Caki2 (cell line): Measurements from ENCODE around the gene UBL5. TPM values are rescaled to one million over a fixed set of nuclear protein-coding genes. Genes with fewer than 3 reads are reported as not detected.
"Not testable (repeated sequence)": the region's sequence is repeated elsewhere in the genome, so short reads cannot be mapped to it uniquely, and the experiment has no call there.

Source experiments
- DNase-seq: peaks from one replicate; pipeline ENCODE4 v3.0.0-alpha.2; 2015; ENCODE audit warnings: low read depth
- in situ Hi-C: cut with HindIII; loops from 2 replicates; pipeline ENCODE4 v1.10.0; 2016; ENCODE audit warnings: low sequenced_read_pairs, low pct_unique_long_range_greater_than_20kb, mixed read lengths
- total RNA-seq: library from RNA; depleted of rRNA; stranded (reverse); fragments of >200 nt; shearing (Covaris generic); gene quantifications from 2 replicates; pipeline ENCODE4 v1.2.3, GENCODE V29; 2014; ENCODE audit warnings: low replicate concordance; rRNA removed

Gene UBL5
- 255 and 266 TPM in 2 replicates for total RNA-seq

DNA sequence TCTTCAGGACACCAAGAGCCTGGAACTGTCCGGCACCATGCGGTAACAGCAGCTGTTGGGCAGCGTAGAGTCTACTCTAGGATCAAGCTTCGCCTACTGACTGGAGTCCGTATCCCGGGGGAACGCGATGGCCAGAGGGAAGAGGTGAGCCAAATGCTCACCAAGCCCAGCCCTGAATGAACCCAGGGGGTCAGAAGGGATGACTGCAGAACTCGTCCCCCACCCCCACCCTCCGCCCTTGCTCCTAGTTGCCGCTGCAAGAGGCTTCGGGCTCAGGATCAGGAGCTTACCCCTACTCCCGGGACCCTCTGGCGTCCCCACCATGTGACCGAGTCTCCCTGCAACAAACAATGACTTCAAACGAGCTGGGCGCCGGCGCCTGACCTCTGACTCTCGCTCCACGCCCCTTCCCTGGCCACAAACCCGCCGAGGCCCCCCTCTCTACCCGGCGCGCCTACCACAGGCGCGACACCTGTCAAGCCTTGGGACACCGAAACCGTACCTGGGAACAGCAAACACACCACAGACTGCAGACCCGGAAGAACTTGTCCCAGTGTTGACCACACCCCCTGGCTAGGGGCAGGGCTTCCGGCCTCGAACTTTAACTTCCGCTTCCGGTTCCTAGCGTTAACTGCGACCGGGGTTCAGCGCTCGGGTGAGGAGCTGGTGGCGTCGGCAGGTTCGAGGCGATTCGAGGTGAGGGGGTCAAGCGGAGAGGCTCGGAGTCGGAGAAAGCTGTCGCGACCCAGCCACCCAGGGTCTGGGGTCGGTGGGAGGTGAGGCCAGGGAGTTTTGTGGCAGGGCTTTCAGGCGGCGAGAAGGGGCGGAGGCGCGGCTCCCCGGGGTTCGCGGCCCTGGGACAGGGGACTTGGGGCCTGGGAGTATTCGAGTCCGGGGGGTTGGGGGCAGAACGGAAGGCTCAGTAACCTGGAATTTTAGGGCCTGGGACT lies at the start of gene UBL5:
UBL5 (plus strand) TSS at position 630 of the 950 bp plus-strand sequence. CDS start 420 bp downstream, outside the sequence.
- in situ Hi-C loops, result no loop called here
- DNase-seq, result peak; percentile 65

DNA sequence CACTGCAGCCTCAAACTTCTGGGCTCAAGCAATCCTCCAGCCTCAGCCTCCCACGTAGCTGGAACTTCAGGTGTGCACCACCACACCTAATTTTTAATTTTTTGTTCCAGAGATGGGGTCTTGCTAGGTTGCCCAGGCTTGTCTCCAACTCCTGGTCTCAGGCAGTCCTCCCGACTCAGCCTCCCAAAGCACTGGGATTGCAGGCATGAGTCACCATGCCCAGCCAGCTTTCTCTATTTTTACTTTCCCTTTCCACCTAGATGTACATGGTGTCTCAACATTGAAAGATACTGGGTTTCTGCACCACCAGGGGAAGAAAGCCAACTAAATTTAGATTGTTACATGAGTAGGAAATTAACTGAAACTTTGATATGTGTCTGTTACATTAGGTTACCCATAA lies 45.4 kb upstream of the UBL5 start:
- DNase-seq, result no peak
- in situ Hi-C loops, result no loop called here

DNA sequence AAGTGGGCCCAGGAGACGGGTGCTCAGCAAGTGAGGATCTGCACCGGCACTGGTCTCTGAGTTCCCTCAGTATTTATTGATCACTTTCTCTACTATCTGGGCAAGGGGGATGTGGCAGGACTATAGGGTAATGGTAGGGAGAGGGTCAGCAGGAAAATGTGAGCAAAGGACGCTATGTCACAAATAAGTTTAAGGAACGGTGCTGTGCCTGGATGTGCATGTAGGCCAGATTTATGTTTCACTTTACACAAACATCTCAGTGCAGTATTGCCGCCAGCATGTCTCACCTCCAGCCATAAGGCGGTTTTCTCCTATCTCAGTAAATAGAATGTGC lies 43.6 kb upstream of the UBL5 start:
- DNase-seq, result peak; percentile 12
- in situ Hi-C loops, result not testable (repeated sequence)

GRCh38 chr19:9785367-9786331 lies 42.1 kb upstream of the UBL5 start:
- in situ Hi-C loops, result no loop called here

GRCh38 chr19:9786342-9786741 lies 41.4 kb upstream of the UBL5 start:
- no peak for DNase-seq
- in situ Hi-C loops, result no loop called here

More at GRCh38 chr19:9785367-9786331, 42.1 kb upstream of the UBL5 start:
- peak; percentile 77 for DNase-seq

GRCh38 chr19:9786819-9787218 lies 40.9 kb upstream of the UBL5 start:
- in situ Hi-C loops, result no loop called here
- no peak for DNase-seq

DNA sequence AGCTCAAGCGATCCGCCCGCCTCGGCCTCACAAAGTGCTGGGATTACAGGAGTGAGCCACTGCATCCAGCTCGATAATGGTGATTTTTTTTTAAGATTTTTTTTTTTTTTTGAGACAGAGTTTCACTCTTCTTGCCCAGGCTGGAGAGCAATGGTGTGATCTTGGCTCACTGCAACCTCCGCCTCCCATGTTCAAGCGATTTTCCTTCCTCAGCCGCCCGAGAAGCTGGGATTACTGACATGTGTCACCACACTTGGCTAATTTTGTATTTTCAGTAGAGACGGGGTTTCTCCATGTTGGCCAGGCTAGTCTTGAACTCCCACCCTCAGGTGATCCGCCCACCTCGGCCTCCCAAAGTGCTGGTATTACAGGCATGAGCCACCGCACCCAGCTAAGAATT lies 39.1 kb upstream of the UBL5 start:
- in situ Hi-C loops, DNase-seq: not testable (repeated sequence)

GRCh38 chr19:9789066-9789465 lies 38.7 kb upstream of the UBL5 start:
- DNase-seq, result no peak
- in situ Hi-C loops, result no loop called here

DNA sequence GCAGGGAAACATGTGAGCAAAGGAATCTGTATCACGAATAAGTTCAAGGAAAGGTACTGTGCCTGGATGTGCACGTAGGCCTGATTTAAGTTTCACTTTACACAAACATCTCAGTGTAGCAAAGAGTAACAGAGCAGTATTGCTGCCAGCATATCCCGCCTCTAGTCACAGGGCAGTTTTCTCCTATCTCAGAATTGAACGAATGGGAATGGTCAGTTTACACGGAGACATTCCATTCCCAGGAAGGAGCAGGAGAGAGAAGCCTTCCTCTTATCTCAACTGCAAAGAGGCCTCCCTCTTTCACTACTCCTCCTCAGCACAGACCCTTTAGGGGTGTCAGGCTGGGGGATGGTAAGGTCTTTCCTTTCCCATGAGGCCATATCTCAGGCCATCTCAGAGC lies 38.1 kb upstream of the UBL5 start:
- in situ Hi-C loops, DNase-seq: not testable (repeated sequence)

- DNase-seq, result peak; percentile 46
- in situ Hi-C loops, result not testable (repeated sequence)
Observed at GRCh38 chr19:9791073-9791367, 36.7 kb upstream of the UBL5 start.

DNA sequence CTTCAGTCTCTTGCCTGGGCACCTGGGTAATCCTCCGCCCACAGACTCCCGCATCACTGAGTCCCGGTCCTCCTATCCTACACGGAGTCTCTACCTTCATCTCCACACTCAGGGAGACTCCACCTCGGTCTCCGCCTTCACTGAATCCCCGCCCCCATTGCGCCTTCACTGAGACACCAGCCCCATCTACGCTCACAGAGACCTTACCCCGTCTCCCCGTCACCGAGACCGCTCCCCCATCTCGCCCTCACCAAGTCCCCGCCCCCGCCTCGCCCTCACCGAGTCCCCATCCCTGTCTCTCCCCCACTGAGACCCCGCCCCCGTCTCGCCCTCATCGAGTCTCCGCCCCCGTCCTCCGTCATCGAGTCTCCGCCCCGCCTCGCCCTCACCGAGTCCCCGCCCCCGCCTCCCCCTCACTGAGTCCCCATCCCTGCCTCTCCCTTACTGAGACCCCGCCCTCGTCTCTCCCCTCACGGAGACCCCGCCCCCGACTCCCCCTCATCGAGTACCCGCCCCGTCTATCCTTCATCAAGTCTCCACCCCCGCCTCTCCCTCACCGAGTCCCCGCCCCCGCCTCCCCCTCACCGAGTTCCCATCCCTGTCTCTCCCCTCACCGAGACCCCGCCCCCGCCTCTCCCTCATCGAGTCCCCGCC lies 36.0 kb upstream of the UBL5 start:
- in situ Hi-C loops, result no loop called here
- DNase-seq, result peak; percentile 83

GRCh38 chr19:9792206-9793070 lies 35.3 kb upstream of the UBL5 start:
- in situ Hi-C loops, result no loop called here
- DNase-seq, result peak; percentile 68

DNA sequence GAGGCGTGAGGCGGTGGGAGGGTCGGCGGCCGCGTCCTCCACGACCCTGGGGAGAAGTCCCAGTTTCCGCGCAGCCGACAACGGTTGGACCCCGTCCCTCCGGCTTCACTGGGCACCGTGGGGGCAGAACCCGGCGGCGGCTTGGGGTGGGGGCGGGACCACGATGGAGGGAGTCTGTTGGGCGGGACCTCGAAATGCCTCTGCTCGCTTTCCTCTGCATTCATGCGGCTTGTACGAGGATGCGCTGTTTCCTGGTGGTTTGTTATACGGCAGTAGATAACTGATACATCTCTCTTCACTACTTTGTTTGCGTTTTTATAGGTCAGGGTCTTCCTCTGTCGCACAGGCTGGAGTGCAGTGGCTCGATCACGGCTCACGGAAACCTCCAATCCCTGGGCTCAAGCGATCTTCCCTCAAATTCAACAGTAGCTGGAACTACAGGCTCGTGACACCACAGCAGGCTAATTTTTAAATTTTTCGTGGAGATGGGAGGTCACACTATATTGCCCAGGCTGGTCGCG lies 34.6 kb upstream of the UBL5 start:
- in situ Hi-C loops, result no loop called here
- no peak for DNase-seq

GRCh38 chr19:9796113-9796773 lies 31.5 kb upstream of the UBL5 start:
- DNase-seq, result peak; percentile 75
- in situ Hi-C loops, result no loop called here

- in situ Hi-C loops, result no loop called here
- no peak for DNase-seq
Observed at GRCh38 chr19:9797871-9798270, 29.8 kb upstream of the UBL5 start.

- DNase-seq, result no peak
- in situ Hi-C loops, result no loop called here
Observed at GRCh38 chr19:9799162-9799561, 28.6 kb upstream of the UBL5 start.

GRCh38 chr19:9801976-9802375 lies 25.7 kb upstream of the UBL5 start:
- no peak for DNase-seq
- in situ Hi-C loops, result no loop called here
